Measurements from ENCODE around the gene FTH1. TPM values are rescaled to one million over a fixed set of nuclear protein-coding genes. Genes with fewer than 3 reads are reported as not detected.

FTH1 gene
- total and polyA plus RNA-seq, 2 of the 13 experiments (the other 11 are each of a cell fraction or from before 2014, with no cell fraction given): 607 to 760 TPM

DNA sequence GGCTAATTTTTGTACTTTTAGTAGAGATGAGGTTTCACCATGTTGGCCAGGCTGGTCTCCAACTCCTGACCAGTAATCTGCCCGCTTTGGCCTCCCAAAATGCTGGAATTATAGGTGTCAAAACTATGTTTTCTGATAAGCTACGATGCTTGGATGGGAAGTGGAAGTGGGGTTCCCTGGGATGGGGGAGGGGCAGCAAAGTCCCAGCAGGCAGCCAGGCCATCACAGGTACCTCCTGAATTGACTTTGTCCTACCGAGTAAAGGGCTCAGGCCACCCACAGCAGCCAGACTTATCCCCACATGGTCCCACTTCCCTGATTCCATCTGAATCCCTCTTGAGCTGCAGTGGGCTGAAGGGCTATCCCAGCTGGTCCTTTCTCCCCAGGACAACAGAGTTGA lies 6.9 kb downstream of the FTH1 start:
- no peak for ATAC-seq
- no TSS peak for BruUV-seq (replicated peaks)
- H3K4me1 ChIP-seq (ENCODE audit: insufficient read depth, low read length): peaks cover 51% of the 10 kb centered on the region

More for the DNA sequence above, 6.9 kb downstream of the FTH1 start:
- H4K20me1 ChIP-seq (ENCODE audit: insufficient read depth, low read length): peaks cover 25% of the 10 kb centered on the region
- POLR2A ChIA-PET: interaction anchor here (6.1 to 9.7 kb wide), 4 partner anchors 10 to 34 kb away, joined by 99 to 323 read pairs (median 148); partner anchors contain the start of gene BEST1
- intact Hi-C loops (cut with micrococcal nuclease; ENCODE audit: unreplicated experiment): no loop called here
- TF ChIP-seq ZSCAN31 (CRISPR knock-in tag; IDR thresholded peaks at IDR 0.05; ENCODE audit: low read depth) (no peak), ZNF546 (CRISPR knock-in tag; conservative IDR thresholded peaks at IDR 0.05) (no peak), PATZ1 (CRISPR knock-in tag; IDR thresholded peaks at IDR 0.05) (no peak), ZNF431 (CRISPR knock-in tag; IDR thresholded peaks at IDR 0.05; ENCODE audit: borderline replicate concordance, low read depth) (no peak), ZKSCAN8 (CRISPR knock-in tag; IDR thresholded peaks at IDR 0.05; ENCODE audit: borderline replicate concordance) (no peak), NR2F1 (CRISPR knock-in tag; IDR thresholded peaks at IDR 0.05) (no peak), GMEB1 (CRISPR knock-in tag; IDR thresholded peaks at IDR 0.05; ENCODE audit: borderline replicate concordance) (no peak), ZNF563 (CRISPR knock-in tag; IDR thresholded peaks at IDR 0.05) (no peak)
- no peak overlapping the region for H3K9ac ChIP-seq (ENCODE audit: insufficient read depth, low read depth, low read length)
- CTCF ChIA-PET (ENCODE audit: low intra/inter-chr PET ratio, low total read pairs): no interaction called here
- DNase-seq (ENCODE audit: low spot score) (no peak), FAIRE-seq (no peak)
- peaks cover 4 to 16% of the 10 kb centered on the region in 2 experiments; a peak in 4 of 5 replicates for H3K36me3 ChIP-seq (replicated peaks in 1 of 2; ENCODE audit: control insufficient read depth in 1 of 2, insufficient read depth in 2 of 2, low read length in 2 of 2)
- in situ Hi-C loops (cut with HindIII; ENCODE audit: extremely low pct_ligation_motif_present, low pct_unique_long_range_greater_than_20kb): no loop called here
- no peaks in the 10 kb centered on the region for H3K27me3 ChIP-seq (ENCODE audit: control insufficient read depth in 1 of 2, insufficient read depth in 2 of 2, low read length in 2 of 2)
- 51% methylated on average over 3 of the region's 3 CpGs for WGBS (ENCODE audit: low lambda C conversion rate)
- no peak overlapping the region for H3K27ac ChIP-seq (ENCODE audit: extremely low read length, insufficient read depth, low read length)
- H3K79me2 ChIP-seq (ENCODE audit: insufficient read depth, low read length): peaks cover 8% of the 10 kb centered on the region
- no peak overlapping the region for H2AFZ ChIP-seq (ENCODE audit: low read length)
- H3K4me3 ChIP-seq (replicated peaks in 1 of 3; ENCODE audit: insufficient read depth in 1 of 3, low read depth in 2 of 3, low read length in 3 of 3): no peak overlapping the region
- H3K4me2 ChIP-seq (ENCODE audit: low read depth, low read length): no peak overlapping the region
- H3K9me3 ChIP-seq (ENCODE audit: low read length): no peaks in the 10 kb centered on the region

Data from HepG2 (cell line).